HepG2 (cell line): ENCODE measurements around the gene SNAI3. TPM values are rescaled to one million over a fixed set of nuclear protein-coding genes. Genes with fewer than 3 reads are reported as not detected.

Experiments used
- CC2D1A ChIP-seq: sonication (generic); formaldehyde crosslinking; IDR thresholded peaks from 2 replicates; pipeline ENCODE4 v1.8.1; 2023; ENCODE audit warnings: mild to moderate bottlenecking, missing genetic modification reagents
- GABPB1 ChIP-seq: IDR thresholded peaks from 2 replicates; pipeline ENCODE4 v1.6.1; 2016; ENCODE audit warnings: mild to moderate bottlenecking, missing genetic modification reagents, moderate library complexity, missing compliant biosample characterization
- GZF1 ChIP-seq: sonication (generic); formaldehyde crosslinking; IDR thresholded peaks from 2 replicates; pipeline ENCODE4 v1.5.1; 2020; ENCODE audit warnings: mild to moderate bottlenecking, missing genetic modification reagents
- HOXA5 ChIP-seq: sonication (generic); formaldehyde crosslinking; IDR thresholded peaks from 2 replicates; pipeline ENCODE4 v1.4.0; 2020; ENCODE audit warnings: missing genetic modification reagents
- KDM4B ChIP-seq: sonication (generic); formaldehyde crosslinking; IDR thresholded peaks from 2 replicates; pipeline ENCODE4 v1.4.0; 2020; ENCODE audit warnings: missing genetic modification reagents
- MAZ ChIP-seq, 2 experiments: sonication (generic) in 1 of 2; formaldehyde crosslinking in 1 of 2; IDR thresholded peaks; 2 replicates each; pipeline versions ENCODE4 v1.5.0 to v1.6.1; 2012 to 2020; ENCODE audit warnings: low read depth in 2 of 2, mild to moderate bottlenecking in 2 of 2, borderline replicate concordance in 1 of 2, improper control_type of control experiment in 1 of 2, low read length in 1 of 2, missing genetic modification reagents in 1 of 2, moderate library complexity in 1 of 2
- MBD4 ChIP-seq: IDR thresholded peaks from 2 replicates; pipeline ENCODE4 v1.6.1; 2012; ENCODE audit warnings: low read length, inconsistent platforms, borderline replicate concordance
- REST ChIP-seq, 2 experiments: IDR thresholded peaks; 2 replicates each; pipeline ENCODE4 v1.6.1; 2011 to 2012; ENCODE audit warnings: low read length in 2 of 2, borderline replicate concordance in 1 of 2, low read depth in 1 of 2, mild to moderate bottlenecking in 1 of 2, moderate library complexity in 1 of 2
- SMARCE1 ChIP-seq: fragments of 450-650 bp; IDR thresholded peaks from 2 replicates; pipeline ENCODE4 v1.6.1; 2017; ENCODE audit warnings: borderline replicate concordance
- TARDBP ChIP-seq: sonication (generic); formaldehyde crosslinking; IDR thresholded peaks from 2 replicates; pipeline ENCODE4 v1.8.0; 2022; ENCODE audit warnings: mild to moderate bottlenecking, missing genetic modification reagents
- ZMYM2 ChIP-seq: sonication (generic); formaldehyde crosslinking; IDR thresholded peaks from 2 replicates; pipeline ENCODE4 v1.8.0; 2022; ENCODE audit warnings: mild to moderate bottlenecking, missing genetic modification reagents
- ZNF121 ChIP-seq: sonication (generic); formaldehyde crosslinking; IDR thresholded peaks from 2 replicates; pipeline ENCODE4 v1.5.0; 2020; ENCODE audit warnings: mild to moderate bottlenecking, missing genetic modification reagents
- ZNF30 ChIP-seq: sonication (generic); formaldehyde crosslinking; IDR thresholded peaks from 2 replicates; pipeline ENCODE4 v1.5.0; 2020; ENCODE audit warnings: mild to moderate bottlenecking, missing genetic modification reagents
- ZNF318 ChIP-seq: sonication (generic); formaldehyde crosslinking; IDR thresholded peaks from 2 replicates; pipeline ENCODE4 v1.4.0; 2020; ENCODE audit warnings: mild to moderate bottlenecking, missing genetic modification reagents
- ZNF326 ChIP-seq: sonication (generic); formaldehyde crosslinking; IDR thresholded peaks from 2 replicates; pipeline ENCODE4 v1.4.0; 2020; ENCODE audit warnings: missing genetic modification reagents, borderline replicate concordance
- ZNF530 ChIP-seq: sonication (generic); formaldehyde crosslinking; IDR thresholded peaks from 2 replicates; pipeline ENCODE4 v1.5.0; 2020; ENCODE audit warnings: low read depth, mild to moderate bottlenecking, missing genetic modification reagents
- ZSCAN12 ChIP-seq: sonication (generic); formaldehyde crosslinking; IDR thresholded peaks from 2 replicates; pipeline ENCODE4 v1.9.0; 2021; ENCODE audit warnings: mild to moderate bottlenecking, missing genetic modification reagents
- polyA plus RNA-seq, 8 experiments: library from polyadenylated mRNA; depleted of rRNA in 3 of 8; stranded (reverse) in 7 of 8; unstranded in 1 of 8; fragments of >200 nt; fragmentation: Illumina TruSeq in 4 of 8; extraction: Trizol in 4 of 8; gene quantifications; 2 replicates each; pipeline versions ENCODE4 v1.2.1 to v1.2.3, GENCODE V29; 2011 to 2016; ENCODE audit warnings: low read depth in 4 of 8, missing spikeins in 1 of 8, mixed read lengths in 1 of 8; ENCODE audit not compliant: insufficient read depth in 1 of 8
- total RNA-seq, 5 experiments: library from RNA; depleted of rRNA; stranded (reverse); fragments of >200 nt; fragmentation: Illumina TruSeq; extraction: Trizol; gene quantifications; 2 replicates each; pipeline ENCODE4 v1.2.3, GENCODE V29; 2016; ENCODE audit warnings: low read depth in 1 of 5
- TF ChIP-seq, protein P1 (sequence below): sonication (generic); formaldehyde crosslinking; conservative IDR thresholded peaks from 2 replicates; pipeline ENCODE4 v1.4.0; 2020; ENCODE audit warnings: missing genetic modification reagents

SNAI3 gene
- total and polyA plus RNA-seq, 2 of the 13 experiments (the other 11 are each of a cell fraction or from before 2014, with no cell fraction given): 0.09 to 0.18 TPM

- no peak for TF ChIP-seq MAZ (IDR thresholded peaks at IDR 0.05; ENCODE audit: borderline replicate concordance, low read depth, low read length)
- 0 out of 2 replicates have a peak, but pooled peaks have one; percentile 43 for TF ChIP-seq MAZ (CRISPR knock-in tag; IDR thresholded peaks at IDR 0.05; ENCODE audit: low read depth)
- 0 out of 2 replicates have a peak, but pooled peaks have one; percentile 33 for TF ChIP-seq GABPB1 (CRISPR knock-in tag)
- TF ChIP-seq HOXA5 (CRISPR knock-in tag): no peak
- TF ChIP-seq ZMYM2 (CRISPR knock-in tag): no peak
- TF ChIP-seq SMARCE1: no peak
- TF ChIP-seq REST (IDR thresholded peaks at IDR 0.05; ENCODE audit: borderline replicate concordance in 1 of 2, low read depth in 1 of 2, low read length in 2 of 2): no peak
- no peak for TF ChIP-seq ZSCAN12 (CRISPR knock-in tag)
- TF ChIP-seq, protein P1, sequence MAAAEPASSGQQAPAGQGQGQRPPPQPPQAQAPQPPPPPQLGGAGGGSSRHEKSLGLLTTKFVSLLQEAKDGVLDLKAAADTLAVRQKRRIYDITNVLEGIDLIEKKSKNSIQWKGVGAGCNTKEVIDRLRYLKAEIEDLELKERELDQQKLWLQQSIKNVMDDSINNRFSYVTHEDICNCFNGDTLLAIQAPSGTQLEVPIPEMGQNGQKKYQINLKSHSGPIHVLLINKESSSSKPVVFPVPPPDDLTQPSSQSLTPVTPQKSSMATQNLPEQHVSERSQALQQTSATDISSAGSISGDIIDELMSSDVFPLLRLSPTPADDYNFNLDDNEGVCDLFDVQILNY: no peak
- TF ChIP-seq KDM4B: 0 out of 2 replicates have a peak, but pooled peaks have one; percentile 1
- no peak for TF ChIP-seq MBD4
- no peak for TF ChIP-seq ZNF530 (CRISPR knock-in tag)
- TF ChIP-seq ZNF30 (CRISPR knock-in tag): no peak
- TF ChIP-seq GZF1 (CRISPR knock-in tag): 0 out of 2 replicates have a peak, but pooled peaks have one; percentile 52
- TF ChIP-seq TARDBP (CRISPR knock-in tag): no peak; the same call in 1 of the 2 replicates
- no peak for TF ChIP-seq ZNF326 (CRISPR knock-in tag)
- TF ChIP-seq ZNF318 (CRISPR knock-in tag): no peak
- no peak for TF ChIP-seq CC2D1A (CRISPR knock-in tag)
- no peak for TF ChIP-seq ZNF121
Observed at GRCh38 chr16:88687254-88687576, 908 bp upstream of the SNAI3 start (continued).
